Measurements from ENCODE around the gene ZNF740. TPM values are rescaled to one million over a fixed set of nuclear protein-coding genes. Genes with fewer than 3 reads are reported as not detected.

The ZNF740 gene
- total and polyA plus RNA-seq, 10 of the 15 experiments (the other 5 are each of a cell fraction or from before 2014, with no cell fraction given), result 1.4 to 33.6 (median 11.3) TPM

- no peak overlapping the region for H3K9ac ChIP-seq (ENCODE audit: control insufficient read depth, insufficient read depth, low read length)
- FAIRE-seq, result no peak
These were observed 34.3 kb downstream of the ZNF740 start for GRCh38 chr12:53214687-53215455.

More at GRCh38 chr12:53214687-53215455, 34.3 kb downstream of the ZNF740 start:
- no peaks in the 10 kb centered on the region for H4K20me1 ChIP-seq (ENCODE audit: control insufficient read depth, insufficient read depth)
- intact Hi-C loops (cut with micrococcal nuclease; ENCODE audit: unreplicated experiment), result loop anchor here (5.0 kb wide), 1 partner anchor 292 kb away; the partner anchor contains the start of gene NPFF
- ATAC-seq (no peak), DNase-seq (ENCODE audit: low read depth, low spot score) (no peak)
- no peaks in the 10 kb centered on the region for H3K27me3 ChIP-seq (replicated peaks in 1 of 2; ENCODE audit: control insufficient read depth in 2 of 2, insufficient read depth in 2 of 2, low read length in 1 of 2)
- ChIA-PET SMC1A (ENCODE audit: uncharacterized antibody, unreplicated experiment) (interaction anchor here (1.0 to 16.4 kb wide), 22 partner anchors 13 to 130 kb away, joined by 3 to 155 read pairs (median 6); partner anchors contain the start of genes ESPL1 and PFDN5), CTCF (interaction anchor here (0.6 to 15.7 kb wide), 22 partner anchors 9 to 164 kb away, joined by 3 to 315 read pairs (median 12); partner anchors contain the start of genes AAAS, CSAD, ESPL1 and MYG1), RAD21 (ENCODE audit: unreplicated experiment) (interaction anchor here (0.7 to 11.1 kb wide), 14 partner anchors 26 to 293 kb away, joined by 3 to 146 read pairs (median 11); partner anchors contain the start of genes AAAS, ESPL1, NPFF and PFDN5), POLR2A (interaction anchor here (0.7 to 1.2 kb wide), 2 partner anchors 36 to 55 kb away, joined by 3 to 4 read pairs; no protein-coding TSS in a partner anchor)
- BruUV-seq (replicated peaks), result no TSS peak
- H3K36me3 ChIP-seq (ENCODE audit: control insufficient read depth in 2 of 2, insufficient read depth in 2 of 2, low read length in 1 of 2), result peaks cover 6 to 26% of the 10 kb centered on the region in 2 experiments
- H3K4me3 ChIP-seq, result no peak overlapping the region
- H2AFZ ChIP-seq (ENCODE audit: control insufficient read depth, low read depth, low read length), result no peak overlapping the region
- no peak overlapping the region for H3K4me2 ChIP-seq (ENCODE audit: control insufficient read depth, insufficient read depth)
- peaks cover 19% of the 10 kb centered on the region for H3K4me1 ChIP-seq (ENCODE audit: control insufficient read depth, insufficient read depth, low read length)
- H3K27ac ChIP-seq (ENCODE audit: control insufficient read depth, insufficient read depth), result no peak overlapping the region
- in situ Hi-C loops (cut with MboI), result loop anchor here (5.0 kb wide), 1 partner anchor 72 kb away; no protein-coding TSS in a partner anchor
- TF ChIP-seq ZNF274 (IDR thresholded peaks at IDR 0.05; ENCODE audit: insufficient read depth, insufficient read length), result no peak
- TF ChIP-seq HCFC1 (IDR thresholded peaks at IDR 0.05; ENCODE audit: low read length), result no peak
- TF ChIP-seq ATF7 (IDR thresholded peaks at IDR 0.05; ENCODE audit: low read depth), result no peak
- no peak for TF ChIP-seq LARP7 (IDR thresholded peaks at IDR 0.05)
- no peak for TF ChIP-seq ZSCAN29 (IDR thresholded peaks at IDR 0.05)
- no peak for TF ChIP-seq NFYB (IDR thresholded peaks at IDR 0.05; ENCODE audit: insufficient read depth, low read depth, low read length)
- no peak for TF ChIP-seq KAT2A (conservative IDR thresholded peaks at IDR 0.05; ENCODE audit: control insufficient read depth, low read depth, low read length)
- no peak for TF ChIP-seq ETV6 (conservative IDR thresholded peaks at IDR 0.05 in 1 of 2, IDR thresholded peaks at IDR 0.05 in 1 of 2; ENCODE audit: borderline replicate concordance in 1 of 2, low read depth in 1 of 2)
- no peak for TF ChIP-seq NBN (IDR thresholded peaks at IDR 0.05)
- no peak for TF ChIP-seq ATF3 (IDR thresholded peaks at IDR 0.05; ENCODE audit: borderline replicate concordance, extremely low read depth, low read depth, low read length)
- no peak for TF ChIP-seq CHD4 (IDR thresholded peaks at IDR 0.05)
- no peak for TF ChIP-seq RELA (IDR thresholded peaks at IDR 0.05; ENCODE audit: borderline replicate concordance, partially characterized antibody)
- TF ChIP-seq CREM (IDR thresholded peaks at IDR 0.05; ENCODE audit: low read depth), result no peak
- no peak for TF ChIP-seq FOS (IDR thresholded peaks at IDR 0.05; ENCODE audit: borderline replicate concordance, extremely low read depth, insufficient read length)
- TF ChIP-seq PAX5 (IDR thresholded peaks at IDR 0.05; ENCODE audit: borderline replicate concordance, low read depth, low read length), result no peak
- no peak for TF ChIP-seq HDGF (IDR thresholded peaks at IDR 0.05)
- TF ChIP-seq SP1 (IDR thresholded peaks at IDR 0.05; ENCODE audit: low read depth, low read length), result no peak
- TF ChIP-seq CTCF (IDR thresholded peaks at IDR 0.05 in 2 of 3, conservative IDR thresholded peaks at IDR 0.05 in 1 of 3; ENCODE audit: control insufficient read depth in 2 of 3, extremely low read depth in 1 of 3, insufficient read depth in 1 of 3, low read depth in 3 of 3, low read length in 3 of 3), result no peak
- peaks cover 4% of the 10 kb centered on the region; the same call in 1 of the 2 replicates for H3K79me2 ChIP-seq (ENCODE audit: control insufficient read depth, insufficient read depth, low read length)
- H3K9me3 ChIP-seq (replicated peaks; ENCODE audit: control insufficient read depth, insufficient read depth, low read length), result no peaks in the 10 kb centered on the region
- WGBS (ENCODE audit: insufficient coverage, insufficient replicate concordance, low lambda C conversion rate, missing lambda C conversion rate), result 75% methylated on average over 12 of the region's 12 CpGs

Data from GM12878 (cell line).